ENCODE results near the gene PLXNB3. TPM values are rescaled to one million over a fixed set of nuclear protein-coding genes. Genes with fewer than 3 reads are reported as not detected.
A peak's percentile ranks its signal among the peaks of the same experiment; 100 is the strongest.

PLXNB3 gene
- total and polyA plus RNA-seq, 2 donors (not counting 1 experiment from before 2014, with no cell fraction given): 0.25 TPM; not detected in 1

DNA sequence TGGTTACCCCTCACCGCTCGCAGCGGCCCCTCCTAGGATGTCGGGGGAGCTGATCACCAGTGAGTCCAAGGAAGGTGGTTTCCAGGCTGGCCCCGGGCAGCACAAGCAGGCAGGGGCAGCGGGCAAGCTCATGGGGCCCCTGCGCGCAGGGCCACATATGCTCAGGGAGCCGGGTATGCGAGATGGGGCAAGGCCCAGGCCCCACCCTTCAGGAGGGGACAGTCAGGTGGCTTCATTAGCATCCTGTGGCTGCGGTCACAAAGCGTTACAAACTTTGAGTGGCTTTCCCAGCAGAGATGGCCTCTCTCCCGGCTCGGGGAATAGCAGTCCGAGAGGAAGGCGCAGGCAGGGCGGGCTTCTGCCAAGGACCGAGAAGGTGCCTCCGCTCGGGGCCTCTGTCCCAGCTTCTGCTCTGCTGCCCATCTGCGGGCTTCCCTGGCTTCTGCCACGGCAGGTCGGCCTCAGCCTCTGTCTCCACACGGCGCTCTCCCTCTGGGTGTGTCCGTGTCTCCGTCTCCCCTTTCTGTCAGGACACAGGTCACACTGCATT is 25.9 kb upstream of the PLXNB3 start:
- H3K36me3 ChIP-seq (replicated peaks in 1 of 2; ENCODE audit: control extremely low read depth in 1 of 2, control insufficient read depth in 1 of 2, extremely low read depth in 1 of 2, insufficient read depth in 2 of 2, low read length in 1 of 2): peaks cover 0 to 13% of the 10 kb centered on the region in 2 experiments
- 92% methylated on average over 18 of the region's 27 CpGs for WGBS (ENCODE audit: insufficient coverage)
- intact Hi-C loops (cut with micrococcal nuclease): no loop called here
- no peak overlapping the region for H3K4me3 ChIP-seq (ENCODE audit: control extremely low read depth in 1 of 5, extremely low read depth in 1 of 5, insufficient read depth in 1 of 5, low read depth in 2 of 5, low read length in 4 of 5)
- TF ChIP-seq CTCF (IDR thresholded peaks at IDR 0.05) (no peak), EZH2 (IDR thresholded peaks at IDR 0.05; ENCODE audit: borderline replicate concordance, insufficient read depth, low read depth, low read length, poor library complexity, severe bottlenecking) (no peak)
- no peaks in the 10 kb centered on the region for H3K9me3 Mint-ChIP-seq (ENCODE audit: insufficient read depth)
- no peak overlapping the region for H3K27ac Mint-ChIP-seq
- ChIA-PET POLR2A (no interaction called here), CTCF (no interaction called here)
- no peak overlapping the region for H3K4me2 ChIP-seq (replicated peaks; ENCODE audit: low read depth, low read length, poor library complexity, severe bottlenecking)
- no peak overlapping the region for H2AFZ ChIP-seq (ENCODE audit: insufficient read depth, low read depth, low read length, poor library complexity, severe bottlenecking)
- H4K20me1 ChIP-seq (ENCODE audit: control insufficient read depth, insufficient read depth, low read length, poor library complexity, severe bottlenecking): no peaks in the 10 kb centered on the region
- H3K4me1 Mint-ChIP-seq: peaks cover 29% of the 10 kb centered on the region
- no peaks in the 10 kb centered on the region for H3K9me3 ChIP-seq (ENCODE audit: control extremely low read depth in 1 of 3, control insufficient read depth in 2 of 3, insufficient read depth in 1 of 3, low read length in 2 of 3)
- H3K9ac ChIP-seq (ENCODE audit: low read length): no peak overlapping the region
- no peak overlapping the region for H3K4me3 Mint-ChIP-seq
- H3K4me1 ChIP-seq (ENCODE audit: control insufficient read depth in 2 of 2, insufficient read depth in 2 of 2, low read length in 2 of 2): peaks cover 4 to 41% of the 10 kb centered on the region in 2 donors
- ATAC-seq (ENCODE audit: low read depth) (no peak), DNase-seq (no peak)
- H3K27me3 Mint-ChIP-seq: no peaks in the 10 kb centered on the region
- H3K27ac ChIP-seq (ENCODE audit: low read length in 2 of 2): no peak overlapping the region
- H3K27me3 ChIP-seq (replicated peaks in 1 of 4; ENCODE audit: control extremely low read depth in 1 of 4, control insufficient read depth in 3 of 4, insufficient read depth in 4 of 4, low read length in 3 of 4): no peaks in the 10 kb centered on the region
- H3K79me2 ChIP-seq (ENCODE audit: control insufficient read depth, insufficient read depth, low read length): peaks cover 19% of the 10 kb centered on the region

- 79% methylated on average over 14 of the region's 29 CpGs for WGBS (ENCODE audit: insufficient coverage)
- no peak for ATAC-seq (ENCODE audit: low read depth)
Observed at GRCh38 chrX:153739754-153740486, 24.1 kb upstream of the PLXNB3 start.

More at GRCh38 chrX:153739754-153740486, 24.1 kb upstream of the PLXNB3 start:
- Histone ChIP-seq H3K4me1 (ENCODE audit: control insufficient read depth in 2 of 2, insufficient read depth in 2 of 2, low read length in 2 of 2) (peaks cover 12 to 58% of the 10 kb centered on the region in 2 donors), H3K27me3 (replicated peaks in 1 of 4; ENCODE audit: control extremely low read depth in 1 of 4, control insufficient read depth in 3 of 4, insufficient read depth in 4 of 4, low read length in 3 of 4) (no peaks in the 10 kb centered on the region), H4K20me1 (ENCODE audit: control insufficient read depth, insufficient read depth, low read length, poor library complexity, severe bottlenecking) (no peaks in the 10 kb centered on the region), H3K4me2 (replicated peaks; ENCODE audit: low read depth, low read length, poor library complexity, severe bottlenecking) (peak overlapping the region; percentile 25), H3K9me3 (ENCODE audit: control extremely low read depth in 1 of 3, control insufficient read depth in 2 of 3, insufficient read depth in 1 of 3, low read length in 2 of 3) (no peaks in the 10 kb centered on the region), H3K4me3 (ENCODE audit: control extremely low read depth in 1 of 5, extremely low read depth in 1 of 5, insufficient read depth in 1 of 5, low read depth in 2 of 5, low read length in 4 of 5) (no peak overlapping the region), H3K27ac (ENCODE audit: low read length in 2 of 2) (no peak overlapping the region), H2AFZ (ENCODE audit: insufficient read depth, low read depth, low read length, poor library complexity, severe bottlenecking) (no peak overlapping the region), H3K9ac (ENCODE audit: low read length) (no peak overlapping the region), H3K79me2 (ENCODE audit: control insufficient read depth, insufficient read depth, low read length) (peaks cover 13% of the 10 kb centered on the region), H3K36me3 (replicated peaks in 1 of 2; ENCODE audit: control extremely low read depth in 1 of 2, control insufficient read depth in 1 of 2, extremely low read depth in 1 of 2, insufficient read depth in 2 of 2, low read length in 1 of 2) (peaks cover 0 to 11% of the 10 kb centered on the region in 2 experiments)
- no peaks in the 10 kb centered on the region for H3K27me3 Mint-ChIP-seq
- no peak for DNase-seq
- no peak overlapping the region for H3K27ac Mint-ChIP-seq
- no peak overlapping the region for H3K4me3 Mint-ChIP-seq
- intact Hi-C loops (cut with micrococcal nuclease): no loop called here
- TF ChIP-seq EZH2 (IDR thresholded peaks at IDR 0.05; ENCODE audit: borderline replicate concordance, insufficient read depth, low read depth, low read length, poor library complexity, severe bottlenecking) (no peak), CTCF (IDR thresholded peaks at IDR 0.05) (no peak)
- ChIA-PET POLR2A (no interaction called here), CTCF (no interaction called here)
- H3K4me1 Mint-ChIP-seq: peaks cover 33% of the 10 kb centered on the region
- H3K9me3 Mint-ChIP-seq (ENCODE audit: insufficient read depth): no peaks in the 10 kb centered on the region

Data from B cell (primary cell).